Measurements from ENCODE around the gene MAP2K3. TPM values are rescaled to one million over a fixed set of nuclear protein-coding genes. Genes with fewer than 3 reads are reported as not detected.
"Not testable (repeated sequence)": the region's sequence is repeated elsewhere in the genome, so short reads cannot be mapped to it uniquely, and the experiment has no call there.

MAP2K3 gene
- polyA plus RNA-seq, 4 donors, result 21.1 to 25.3 (median 23.2) TPM

DNA sequence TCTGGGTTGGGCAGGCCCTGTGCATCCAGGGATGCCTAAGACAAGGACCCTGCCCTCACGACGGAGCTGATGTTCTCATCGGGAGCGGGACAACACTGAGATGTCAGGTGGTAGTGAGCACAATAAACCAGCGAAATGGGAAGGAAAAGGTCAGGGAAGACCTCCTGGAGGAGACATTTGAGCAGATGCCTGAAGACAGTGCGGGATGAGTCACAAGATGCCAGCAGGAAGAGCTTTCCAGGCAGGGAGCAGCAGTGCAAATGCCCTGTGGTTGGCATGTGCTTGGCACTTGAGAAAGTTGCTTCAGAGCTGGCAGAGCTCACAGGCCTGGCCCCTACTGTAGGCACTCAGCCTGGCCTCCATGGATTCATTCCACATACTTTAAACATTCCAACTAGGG, 63.1 kb downstream of the MAP2K3 start:
- DNase-seq (ENCODE audit: low read depth in 4 of 4, low spot score in 2 of 4), result not testable (repeated sequence)

GRCh38 chr17:21348081-21348925, 63.8 kb downstream of the MAP2K3 start:
- DNase-seq (ENCODE audit: low read depth in 4 of 4, low spot score in 2 of 4), result not testable (repeated sequence)

GRCh38 chr17:21348926-21349261, 64.4 kb downstream of the MAP2K3 start:
- DNase-seq (ENCODE audit: low read depth in 4 of 4, low spot score in 2 of 4), result not testable (repeated sequence)

DNA sequence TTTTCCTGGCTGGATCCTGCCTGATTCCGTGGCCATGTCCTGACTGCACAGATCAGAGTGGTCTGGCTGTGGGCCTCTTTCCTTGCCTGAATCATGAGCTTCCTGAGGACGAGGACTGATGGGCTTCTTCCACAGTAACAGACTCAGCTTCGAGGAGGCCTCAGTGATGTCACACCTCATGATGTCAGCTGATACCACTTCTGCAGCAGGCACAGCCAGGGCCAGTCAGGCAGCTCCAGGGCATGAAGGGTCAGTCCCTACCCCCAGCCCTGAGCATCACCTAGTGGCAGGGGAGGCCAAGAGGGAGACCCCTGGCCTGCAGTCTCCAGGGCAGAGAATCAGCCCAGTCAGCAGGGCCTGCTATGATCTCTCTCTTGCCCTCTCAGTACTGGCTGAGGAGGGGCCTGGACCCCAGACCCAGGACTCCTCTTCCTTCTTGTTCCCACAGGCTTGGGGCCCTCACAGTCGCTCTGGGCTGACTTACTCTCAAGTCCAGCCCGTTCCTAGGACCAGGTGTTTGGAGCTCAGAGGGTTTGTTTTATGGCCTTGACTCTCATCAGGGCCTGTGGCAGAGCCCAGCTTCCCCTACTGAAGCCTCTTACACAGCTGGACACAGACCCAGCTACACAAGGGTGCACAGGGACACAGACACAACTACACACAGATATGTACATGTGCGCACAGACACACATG, 65.0 kb downstream of the MAP2K3 start:
- not testable (repeated sequence) for DNase-seq (ENCODE audit: low read depth in 4 of 4, low spot score in 2 of 4)

DNA sequence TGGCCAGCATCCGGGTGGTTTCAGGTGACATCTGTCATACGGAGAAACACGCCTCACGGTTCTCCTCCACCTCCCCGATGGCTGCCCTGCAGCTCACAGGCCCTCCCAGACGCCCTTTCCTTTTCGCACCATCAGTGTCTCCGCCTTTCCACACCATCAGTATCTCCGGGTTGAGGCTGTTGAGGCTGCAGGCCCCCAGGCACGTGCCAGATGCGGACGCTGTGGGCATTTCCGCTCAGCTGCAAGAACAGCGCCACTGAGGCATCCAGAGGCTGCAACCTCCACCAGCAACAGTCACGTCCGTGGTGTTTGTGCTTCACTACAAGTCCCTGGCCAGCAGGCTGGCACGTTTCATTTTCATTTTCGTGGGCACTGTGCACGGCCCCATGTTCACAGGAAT, 66.0 kb downstream of the MAP2K3 start:
- DNase-seq (ENCODE audit: low read depth in 4 of 4, low spot score in 2 of 4), result not testable (repeated sequence)

- no peak for DNase-seq (ENCODE audit: low read depth in 4 of 4, low spot score in 2 of 4)
These were observed 67.0 kb downstream of the MAP2K3 start for GRCh38 chr17:21351366-21352065.

- DNase-seq (ENCODE audit: low read depth in 4 of 4, low spot score in 2 of 4), result no peak
These were observed 67.9 kb downstream of the MAP2K3 start for GRCh38 chr17:21352221-21352980.

DNA sequence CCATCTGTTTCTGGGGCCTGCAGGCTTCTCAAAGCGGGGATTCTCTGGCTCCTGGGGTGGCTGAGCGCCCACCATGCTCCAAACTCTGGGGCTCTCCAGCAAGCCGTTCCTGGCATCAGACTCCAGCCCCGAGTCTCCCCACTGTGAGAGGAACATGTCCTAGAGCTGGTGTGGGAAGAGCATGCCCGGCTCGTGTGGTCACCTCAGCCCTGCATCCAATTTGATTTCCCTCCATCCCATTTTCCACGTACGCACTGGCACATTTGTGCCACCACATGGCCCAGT, 68.4 kb downstream of the MAP2K3 start:
- DNase-seq (ENCODE audit: low read depth in 4 of 4, low spot score in 2 of 4), result no peak

DNA sequence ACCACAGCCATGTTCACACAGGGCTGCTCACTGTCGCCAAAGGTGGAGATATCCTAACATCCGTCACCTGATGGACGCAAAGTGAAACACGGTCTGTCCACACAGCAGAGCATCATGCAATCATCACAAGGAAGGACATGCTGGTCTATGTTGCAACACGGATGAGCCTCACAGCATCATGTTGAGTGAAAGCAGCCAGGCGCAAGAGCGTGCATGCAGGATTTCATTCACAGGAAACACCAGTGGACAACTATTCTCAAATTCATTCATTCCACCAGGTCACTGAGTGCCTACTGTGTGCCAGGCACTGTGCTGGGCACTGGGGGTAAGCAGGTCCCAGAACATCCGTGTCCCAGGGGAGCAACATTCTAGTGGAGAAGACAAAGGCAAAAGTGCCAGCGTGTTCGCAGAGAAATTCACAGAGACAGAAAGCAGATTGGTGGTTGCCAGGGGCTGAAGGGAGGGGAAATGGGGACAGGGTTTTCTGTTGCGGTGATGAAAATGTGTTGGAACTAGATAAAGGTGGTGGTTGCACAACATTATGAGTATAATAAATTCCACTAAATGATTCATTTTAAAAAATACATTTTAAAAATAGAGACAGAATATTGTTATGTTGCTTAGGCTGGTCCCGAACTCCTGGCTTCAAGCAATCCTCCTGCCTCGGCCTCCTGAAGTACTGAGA, 69.0 kb downstream of the MAP2K3 start:
- no peak for DNase-seq (ENCODE audit: low read depth in 4 of 4, low spot score in 2 of 4)

GRCh38 chr17:21354796-21355385, 70.4 kb downstream of the MAP2K3 start:
- no peak for DNase-seq (ENCODE audit: low read depth in 4 of 4, low spot score in 2 of 4)

DNA sequence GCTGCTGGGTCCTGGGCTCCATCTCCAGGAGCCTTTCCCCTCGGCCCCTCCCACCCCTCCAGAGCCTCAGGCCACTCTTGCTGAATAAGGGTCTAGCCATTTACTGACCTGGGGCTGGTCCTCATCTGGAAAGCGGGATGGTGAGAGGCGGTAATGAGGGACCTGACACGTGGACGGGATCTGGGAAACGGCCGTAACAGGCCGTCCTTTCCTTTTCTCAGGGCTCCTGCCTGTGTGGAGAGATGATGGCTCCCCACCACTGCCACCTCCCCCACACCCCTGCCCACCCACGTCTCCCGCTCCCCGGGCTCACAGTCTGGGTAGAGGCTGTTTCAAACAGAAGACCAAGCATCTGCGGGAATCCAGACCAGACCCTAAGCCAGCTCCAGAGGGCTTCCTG, 71.1 kb downstream of the MAP2K3 start:
- no peak for DNase-seq (ENCODE audit: low read depth in 4 of 4, low spot score in 2 of 4)

DNA sequence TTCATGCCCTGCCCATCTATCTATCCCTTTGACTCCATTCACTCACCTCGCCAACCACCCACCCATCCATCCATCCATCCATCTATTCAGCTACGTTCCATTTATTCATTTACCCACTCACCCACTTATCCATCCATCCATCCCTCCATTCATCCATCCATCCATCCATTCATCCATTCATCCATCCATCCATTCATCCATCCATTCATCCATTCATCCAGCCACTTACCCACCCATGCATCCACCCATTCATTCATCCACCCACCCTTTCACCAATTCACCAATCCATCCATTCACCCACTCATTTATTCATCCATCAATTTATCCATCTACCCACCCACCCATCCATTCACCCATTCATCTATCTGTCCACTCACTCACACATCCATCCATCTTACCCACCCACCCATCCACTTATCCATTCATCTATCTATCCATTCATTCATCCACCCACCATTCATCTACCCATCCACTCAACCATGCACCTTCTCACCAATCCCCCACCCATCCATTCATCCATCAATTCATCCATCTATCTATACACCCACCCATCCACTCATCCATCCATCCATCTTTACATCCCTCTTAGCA, 72.1 kb downstream of the MAP2K3 start:
- no peak for DNase-seq (ENCODE audit: low read depth in 4 of 4, low spot score in 2 of 4)

DNA sequence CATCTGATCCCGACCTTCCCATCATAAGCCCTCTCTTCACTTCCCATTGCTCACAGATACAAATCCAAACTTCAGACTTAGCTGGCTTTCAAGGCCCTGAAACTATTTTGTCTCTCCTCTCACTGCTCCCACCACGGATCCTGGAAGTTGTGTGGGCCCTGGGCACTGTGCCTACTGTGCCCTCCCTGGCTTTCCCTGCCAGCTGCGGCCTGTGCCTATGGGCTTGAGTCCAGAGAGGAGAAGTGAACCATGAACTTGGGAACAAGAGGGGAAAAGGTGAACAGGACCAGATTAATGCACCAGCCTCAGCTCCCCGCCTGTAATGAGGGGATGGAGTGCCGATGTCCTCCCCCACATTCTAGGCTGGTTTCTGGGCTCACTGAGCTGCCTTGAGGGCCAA, 72.8 kb downstream of the MAP2K3 start:
- DNase-seq (ENCODE audit: low read depth in 4 of 4, low spot score in 2 of 4), result no peak

GRCh38 chr17:21357696-21358656, 73.5 kb downstream of the MAP2K3 start:
- no peak for DNase-seq (ENCODE audit: low read depth in 4 of 4, low spot score in 2 of 4)

- DNase-seq (ENCODE audit: low read depth in 4 of 4, low spot score in 2 of 4), result no peak
These were observed 74.4 kb downstream of the MAP2K3 start for GRCh38 chr17:21358682-21359482.

GRCh38 chr17:21359483-21359840, 75.0 kb downstream of the MAP2K3 start:
- DNase-seq (ENCODE audit: low read depth in 4 of 4, low spot score in 2 of 4), result no peak

DNA sequence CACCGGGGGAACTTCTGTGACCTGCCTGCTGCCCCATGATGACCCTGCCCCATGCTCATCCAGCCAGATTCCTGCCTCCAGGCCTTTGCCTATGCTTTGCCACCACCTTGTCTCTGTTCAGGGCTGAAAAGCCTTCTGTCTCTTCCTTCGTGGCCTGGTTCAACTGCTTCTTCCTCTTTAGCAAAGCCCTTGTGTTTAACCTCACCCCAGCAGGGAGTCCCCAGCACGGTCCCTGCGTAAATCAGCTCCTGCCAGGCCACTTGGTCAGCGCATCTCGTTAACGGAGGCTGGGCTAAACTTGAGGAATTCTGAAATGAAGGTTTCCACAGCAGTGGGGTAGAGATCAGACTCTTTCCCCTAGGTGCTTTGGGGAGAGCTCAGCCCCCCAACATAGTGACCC, 75.5 kb downstream of the MAP2K3 start:
- no peak for DNase-seq (ENCODE audit: low read depth in 4 of 4, low spot score in 2 of 4)
